T-helper 1 cell treated with Interleukin-12 subunit alpha and Interleukin-12 subunit beta and Interleukin-4 antibody, amounts not matched to agents 30 ng/mL and 1 ng/mL, for 36 hours (primary cell): ENCODE measurements around the gene FIBCD1. TPM values are rescaled to one million over a fixed set of nuclear protein-coding genes. Genes with fewer than 3 reads are reported as not detected.

Experiments
- intact Hi-C: fragments of 100-400 bp; cut with micrococcal nuclease; formaldehyde crosslinking; loops from one replicate; pipeline ENCODE4 v1.15.1; 2024
- total RNA-seq: library from RNA; stranded (reverse); gene quantifications from 2 replicates; pipeline ENCODE4 v1.2.3, GENCODE V29; 2022

Gene FIBCD1
- not detected in 2 replicates for total RNA-seq

GRCh38 chr9:130938652-130939404 lies at the start of gene FIBCD1:
FIBCD1 (minus strand) TSS chr9:130939247; CDS start chr9:130938607, 640 bp downstream.
- intact Hi-C loops: no loop called here

- intact Hi-C loops: no loop called here
Measured at GRCh38 chr9:130988400-130988747, 49.3 kb upstream of the FIBCD1 start.

GRCh38 chr9:130987738-130988399 lies 48.8 kb upstream of the FIBCD1 start:
- intact Hi-C loops: no loop called here

- intact Hi-C loops: no loop called here
Measured at GRCh38 chr9:130987054-130987453, 48.0 kb upstream of the FIBCD1 start.

GRCh38 chr9:130986356-130986965 lies 47.4 kb upstream of the FIBCD1 start:
- intact Hi-C loops: no loop called here

- intact Hi-C loops: no loop called here
Measured at GRCh38 chr9:130985606-130986162, 46.6 kb upstream of the FIBCD1 start.

- intact Hi-C loops: no loop called here
Measured at GRCh38 chr9:130985029-130985428, 46.0 kb upstream of the FIBCD1 start.

GRCh38 chr9:130984521-130984920 lies 45.5 kb upstream of the FIBCD1 start:
- intact Hi-C loops: no loop called here

- intact Hi-C loops: no loop called here
Measured at GRCh38 chr9:130983970-130984369, 44.9 kb upstream of the FIBCD1 start.

GRCh38 chr9:130983359-130983670 lies 44.3 kb upstream of the FIBCD1 start:
- intact Hi-C loops: no loop called here

- intact Hi-C loops: no loop called here
Measured at GRCh38 chr9:130982636-130983358, 43.8 kb upstream of the FIBCD1 start.

- intact Hi-C loops: no loop called here
Measured at GRCh38 chr9:130981756-130982137, 42.7 kb upstream of the FIBCD1 start.

GRCh38 chr9:130981002-130981755 lies 42.1 kb upstream of the FIBCD1 start:
- intact Hi-C loops: no loop called here

GRCh38 chr9:130980526-130980925 lies 41.5 kb upstream of the FIBCD1 start:
- intact Hi-C loops: no loop called here

- intact Hi-C loops: no loop called here
Measured at GRCh38 chr9:130979591-130980385, 40.7 kb upstream of the FIBCD1 start.

GRCh38 chr9:130977811-130978221 lies 38.8 kb upstream of the FIBCD1 start:
- intact Hi-C loops: no loop called here

- intact Hi-C loops: no loop called here
Measured at GRCh38 chr9:130975932-130976841, 37.1 kb upstream of the FIBCD1 start.

GRCh38 chr9:130975156-130975555 lies 36.1 kb upstream of the FIBCD1 start:
- intact Hi-C loops: no loop called here

GRCh38 chr9:130974697-130975096 lies 35.6 kb upstream of the FIBCD1 start:
- intact Hi-C loops: no loop called here
